ENCODE results near the gene MANEAL. TPM values are rescaled to one million over a fixed set of nuclear protein-coding genes. Genes with fewer than 3 reads are reported as not detected.

The MANEAL gene
- total and polyA plus RNA-seq, 2 donors (not counting 1 experiment from before 2014, with no cell fraction given): 3.1 to 6.6 TPM

- no peak overlapping the region for H2AFZ ChIP-seq (ENCODE audit: insufficient read depth, low read depth, low read length, poor library complexity, severe bottlenecking)
- no peaks in the 10 kb centered on the region for H3K9me3 ChIP-seq (ENCODE audit: control extremely low read depth in 1 of 3, control insufficient read depth in 2 of 3, insufficient read depth in 1 of 3, low read length in 2 of 3)
- no peak overlapping the region for H3K4me3 ChIP-seq (ENCODE audit: control extremely low read depth in 1 of 5, extremely low read depth in 1 of 5, insufficient read depth in 1 of 5, low read depth in 2 of 5, low read length in 4 of 5)
- Mint-ChIP-seq H3K9me3 (ENCODE audit: insufficient read depth) (no peaks in the 10 kb centered on the region), H3K4me1 (peaks cover 36% of the 10 kb centered on the region), H3K4me3 (no peak overlapping the region), H3K27ac (peak overlapping the region; percentile 17), H3K27me3 (no peaks in the 10 kb centered on the region)
- H3K9ac ChIP-seq (ENCODE audit: low read length): no peak overlapping the region
- ATAC-seq (ENCODE audit: low read depth): no peak
- ChIA-PET CTCF (interaction anchor here (0.6 to 3.0 kb wide), 2 partner anchors 14 to 16 kb away, joined by 4 to 23 read pairs; partner anchors contain the start of gene MTF1), POLR2A (no interaction called here)
- no peaks in the 10 kb centered on the region for H3K27me3 ChIP-seq (replicated peaks in 1 of 4; ENCODE audit: control extremely low read depth in 1 of 4, control insufficient read depth in 3 of 4, insufficient read depth in 4 of 4, low read length in 3 of 4)
- peaks cover 1 to 18% of the 10 kb centered on the region in 2 experiments for H3K36me3 ChIP-seq (replicated peaks in 1 of 2; ENCODE audit: control extremely low read depth in 1 of 2, control insufficient read depth in 1 of 2, extremely low read depth in 1 of 2, insufficient read depth in 2 of 2, low read length in 1 of 2)
- TF ChIP-seq CTCF (IDR thresholded peaks at IDR 0.05) (no peak), EZH2 (IDR thresholded peaks at IDR 0.05; ENCODE audit: borderline replicate concordance, insufficient read depth, low read depth, low read length, poor library complexity, severe bottlenecking) (no peak)
- DNase-seq: no peak
- peaks cover 15% of the 10 kb centered on the region for H4K20me1 ChIP-seq (ENCODE audit: control insufficient read depth, insufficient read depth, low read length, poor library complexity, severe bottlenecking)
- H3K4me1 ChIP-seq (ENCODE audit: control insufficient read depth in 2 of 2, insufficient read depth in 2 of 2, low read length in 2 of 2): peaks cover 18 to 19% of the 10 kb centered on the region in 2 donors
- whole genome bisulfite sequencing (ENCODE audit: insufficient coverage): no CpG with 5 or more reads among the region's 3 CpGs
- intact Hi-C loops (cut with micrococcal nuclease): no loop called here
- peak overlapping the region; percentile 70 for H3K4me2 ChIP-seq (replicated peaks; ENCODE audit: low read depth, low read length, poor library complexity, severe bottlenecking)
- peak overlapping the region; percentile 21 to 76 for H3K27ac ChIP-seq (ENCODE audit: low read length in 2 of 2)
- H3K79me2 ChIP-seq (ENCODE audit: control insufficient read depth, insufficient read depth, low read length): peaks cover 99% of the 10 kb centered on the region
Observed at GRCh38 chr1:37845786-37846185, 52.1 kb downstream of the MANEAL start.

- CTCF ChIA-PET: interaction anchor here (0.6 to 3.0 kb wide), 2 partner anchors 13 to 15 kb away, joined by 4 to 23 read pairs; partner anchors contain the start of gene MTF1
- H3K27me3 Mint-ChIP-seq: no peaks in the 10 kb centered on the region
Observed at GRCh38 chr1:37846647-37847339, 53.1 kb downstream of the MANEAL start.

More at GRCh38 chr1:37846647-37847339, 53.1 kb downstream of the MANEAL start:
- H3K36me3 ChIP-seq (replicated peaks in 1 of 2; ENCODE audit: control extremely low read depth in 1 of 2, control insufficient read depth in 1 of 2, extremely low read depth in 1 of 2, insufficient read depth in 2 of 2, low read length in 1 of 2): peaks cover 0 to 13% of the 10 kb centered on the region in 2 experiments
- H3K27ac ChIP-seq (ENCODE audit: low read length in 2 of 2): peak overlapping the region; percentile 21 to 76
- peaks cover 35% of the 10 kb centered on the region for H3K4me1 Mint-ChIP-seq
- H4K20me1 ChIP-seq (ENCODE audit: control insufficient read depth, insufficient read depth, low read length, poor library complexity, severe bottlenecking): peaks cover 6% of the 10 kb centered on the region
- no peaks in the 10 kb centered on the region for H3K27me3 ChIP-seq (replicated peaks in 1 of 4; ENCODE audit: control extremely low read depth in 1 of 4, control insufficient read depth in 3 of 4, insufficient read depth in 4 of 4, low read length in 3 of 4)
- H3K27ac Mint-ChIP-seq: peak overlapping the region; percentile 78
- H2AFZ ChIP-seq (ENCODE audit: insufficient read depth, low read depth, low read length, poor library complexity, severe bottlenecking): peak overlapping the region; percentile 50
- H3K9ac ChIP-seq (ENCODE audit: low read length): peak overlapping the region; percentile 48
- H3K4me3 Mint-ChIP-seq: peak overlapping the region; percentile 75
- 38% methylated on average over 4 of the region's 4 CpGs for WGBS (ENCODE audit: insufficient coverage)
- ATAC-seq (ENCODE audit: low read depth) (peak; percentile 45), DNase-seq (peak; percentile 43)
- peak overlapping the region in 4 of 5 experiments; percentile 1 to 46 (median 34) for H3K4me3 ChIP-seq (ENCODE audit: control extremely low read depth in 1 of 5, extremely low read depth in 1 of 5, insufficient read depth in 1 of 5, low read depth in 2 of 5, low read length in 4 of 5)
- TF ChIP-seq EZH2 (IDR thresholded peaks at IDR 0.05; ENCODE audit: borderline replicate concordance, insufficient read depth, low read depth, low read length, poor library complexity, severe bottlenecking) (no peak), CTCF (IDR thresholded peaks at IDR 0.05) (no peak)
- H3K9me3 ChIP-seq (ENCODE audit: control extremely low read depth in 1 of 3, control insufficient read depth in 2 of 3, insufficient read depth in 1 of 3, low read length in 2 of 3): no peaks in the 10 kb centered on the region
- peak overlapping the region; percentile 70 for H3K4me2 ChIP-seq (replicated peaks; ENCODE audit: low read depth, low read length, poor library complexity, severe bottlenecking)
- no peaks in the 10 kb centered on the region for H3K9me3 Mint-ChIP-seq (ENCODE audit: insufficient read depth)
- peaks cover 92% of the 10 kb centered on the region for H3K79me2 ChIP-seq (ENCODE audit: control insufficient read depth, insufficient read depth, low read length)
- intact Hi-C loops (cut with micrococcal nuclease): no loop called here
- POLR2A ChIA-PET: interaction anchor here (0.6 kb wide), 1 partner anchor 40 kb away, joined by 4 read pairs; no protein-coding TSS in a partner anchor
- H3K4me1 ChIP-seq (ENCODE audit: control insufficient read depth in 2 of 2, insufficient read depth in 2 of 2, low read length in 2 of 2): peaks cover 28 to 29% of the 10 kb centered on the region in 2 donors
